ENCODE data around the gene ERG.

DNA sequence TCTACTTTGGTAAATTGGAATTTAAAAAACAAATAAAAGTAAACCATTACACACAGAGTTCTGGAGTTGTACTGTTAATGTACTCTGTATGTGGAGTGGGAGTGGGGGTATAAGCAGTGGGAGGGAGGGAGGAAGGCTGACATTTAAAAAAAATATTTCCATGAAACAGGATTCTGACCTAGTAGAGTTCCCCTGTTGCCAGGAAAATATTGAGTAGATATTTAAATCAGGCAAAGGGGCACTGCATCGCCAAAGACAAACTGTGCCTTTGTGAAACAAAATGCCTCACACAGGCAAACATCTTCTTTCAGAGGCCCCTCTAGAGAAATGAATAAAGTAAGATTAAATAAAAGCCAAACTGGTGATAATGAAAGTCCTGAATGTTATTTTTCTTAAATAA is 87.8 kb downstream of the ERG start:
- TF ChIP-seq, protein P1, sequence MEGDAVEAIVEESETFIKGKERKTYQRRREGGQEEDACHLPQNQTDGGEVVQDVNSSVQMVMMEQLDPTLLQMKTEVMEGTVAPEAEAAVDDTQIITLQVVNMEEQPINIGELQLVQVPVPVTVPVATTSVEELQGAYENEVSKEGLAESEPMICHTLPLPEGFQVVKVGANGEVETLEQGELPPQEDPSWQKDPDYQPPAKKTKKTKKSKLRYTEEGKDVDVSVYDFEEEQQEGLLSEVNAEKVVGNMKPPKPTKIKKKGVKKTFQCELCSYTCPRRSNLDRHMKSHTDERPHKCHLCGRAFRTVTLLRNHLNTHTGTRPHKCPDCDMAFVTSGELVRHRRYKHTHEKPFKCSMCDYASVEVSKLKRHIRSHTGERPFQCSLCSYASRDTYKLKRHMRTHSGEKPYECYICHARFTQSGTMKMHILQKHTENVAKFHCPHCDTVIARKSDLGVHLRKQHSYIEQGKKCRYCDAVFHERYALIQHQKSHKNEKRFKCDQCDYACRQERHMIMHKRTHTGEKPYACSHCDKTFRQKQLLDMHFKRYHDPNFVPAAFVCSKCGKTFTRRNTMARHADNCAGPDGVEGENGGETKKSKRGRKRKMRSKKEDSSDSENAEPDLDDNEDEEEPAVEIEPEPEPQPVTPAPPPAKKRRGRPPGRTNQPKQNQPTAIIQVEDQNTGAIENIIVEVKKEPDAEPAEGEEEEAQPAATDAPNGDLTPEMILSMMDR (IDR thresholded peaks at IDR 0.05; ENCODE audit: insufficient read depth, low read length) = no peak
- TF ChIP-seq, protein P2, sequence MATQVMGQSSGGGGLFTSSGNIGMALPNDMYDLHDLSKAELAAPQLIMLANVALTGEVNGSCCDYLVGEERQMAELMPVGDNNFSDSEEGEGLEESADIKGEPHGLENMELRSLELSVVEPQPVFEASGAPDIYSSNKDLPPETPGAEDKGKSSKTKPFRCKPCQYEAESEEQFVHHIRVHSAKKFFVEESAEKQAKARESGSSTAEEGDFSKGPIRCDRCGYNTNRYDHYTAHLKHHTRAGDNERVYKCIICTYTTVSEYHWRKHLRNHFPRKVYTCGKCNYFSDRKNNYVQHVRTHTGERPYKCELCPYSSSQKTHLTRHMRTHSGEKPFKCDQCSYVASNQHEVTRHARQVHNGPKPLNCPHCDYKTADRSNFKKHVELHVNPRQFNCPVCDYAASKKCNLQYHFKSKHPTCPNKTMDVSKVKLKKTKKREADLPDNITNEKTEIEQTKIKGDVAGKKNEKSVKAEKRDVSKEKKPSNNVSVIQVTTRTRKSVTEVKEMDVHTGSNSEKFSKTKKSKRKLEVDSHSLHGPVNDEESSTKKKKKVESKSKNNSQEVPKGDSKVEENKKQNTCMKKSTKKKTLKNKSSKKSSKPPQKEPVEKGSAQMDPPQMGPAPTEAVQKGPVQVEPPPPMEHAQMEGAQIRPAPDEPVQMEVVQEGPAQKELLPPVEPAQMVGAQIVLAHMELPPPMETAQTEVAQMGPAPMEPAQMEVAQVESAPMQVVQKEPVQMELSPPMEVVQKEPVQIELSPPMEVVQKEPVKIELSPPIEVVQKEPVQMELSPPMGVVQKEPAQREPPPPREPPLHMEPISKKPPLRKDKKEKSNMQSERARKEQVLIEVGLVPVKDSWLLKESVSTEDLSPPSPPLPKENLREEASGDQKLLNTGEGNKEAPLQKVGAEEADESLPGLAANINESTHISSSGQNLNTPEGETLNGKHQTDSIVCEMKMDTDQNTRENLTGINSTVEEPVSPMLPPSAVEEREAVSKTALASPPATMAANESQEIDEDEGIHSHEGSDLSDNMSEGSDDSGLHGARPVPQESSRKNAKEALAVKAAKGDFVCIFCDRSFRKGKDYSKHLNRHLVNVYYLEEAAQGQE (IDR thresholded peaks at IDR 0.05; ENCODE audit: insufficient replicate concordance, low read depth) = no peak
- TF ChIP-seq GABPA (IDR thresholded peaks at IDR 0.05; ENCODE audit: low read depth) (no peak), POLR2AphosphoS5 (IDR thresholded peaks at IDR 0.05; ENCODE audit: low read depth) (no peak), SPI1 (IDR thresholded peaks at IDR 0.05; ENCODE audit: borderline replicate concordance, low read depth) (no peak)

All from HL-60 (cell line).